GM18505 (cell line): Measurements from ENCODE around the gene HSPA1A.

Experiments
- ATAC-seq: cut with Tn5 transposase; IDR thresholded peaks from one replicate; pipeline ENCODE4 v1.9.1; 2021; ENCODE audit not compliant: unreplicated experiment
- POLR2A ChIP-seq: IDR thresholded peaks from 4 replicates; pipeline ENCODE4 v1.6.1; 2011; ENCODE audit warnings: borderline replicate concordance; ENCODE audit not compliant: insufficient read depth, insufficient read length; ENCODE audit errors: extremely low read depth

HSPA1A gene

GRCh38 chr6:31815025-31815838, at the start of gene HSPA1A, which contains the start of gene HSPA1L:
HSPA1A (plus strand) TSS chr6:31815543; CDS start chr6:31815757, 214 bp downstream.
HSPA1L (minus strand) TSS chr6:31815283; CDS start chr6:31811972, 3,311 bp downstream.
- TF ChIP-seq POLR2A: peak; percentile 91
- ATAC-seq: no peak

- TF ChIP-seq POLR2A: no peak
- ATAC-seq: no peak
Measured at GRCh38 chr6:31765559-31765909, 49.8 kb upstream of the HSPA1A start.

- TF ChIP-seq POLR2A: no peak
- no peak for ATAC-seq
Measured at GRCh38 chr6:31765910-31766794, 49.2 kb upstream of the HSPA1A start.

- no peak for TF ChIP-seq POLR2A
- ATAC-seq: no peak
Measured at GRCh38 chr6:31767096-31767645, 48.2 kb upstream of the HSPA1A start.

- no peak for TF ChIP-seq POLR2A
- ATAC-seq: no peak
Measured at GRCh38 chr6:31768363-31769257, 46.7 kb upstream of the HSPA1A start.

GRCh38 chr6:31769684-31770371, 45.5 kb upstream of the HSPA1A start:
- no peak for ATAC-seq
- no peak for TF ChIP-seq POLR2A

GRCh38 chr6:31770860-31771259, 44.5 kb upstream of the HSPA1A start:
- ATAC-seq: no peak
- no peak for TF ChIP-seq POLR2A

- ATAC-seq: no peak
- no peak for TF ChIP-seq POLR2A
Measured at GRCh38 chr6:31771992-31772358, 43.4 kb upstream of the HSPA1A start.

GRCh38 chr6:31775184-31775583, 40.2 kb upstream of the HSPA1A start:
- ATAC-seq: no peak
- TF ChIP-seq POLR2A: no peak

GRCh38 chr6:31775633-31776484, 39.5 kb upstream of the HSPA1A start:
- no peak for ATAC-seq
- no peak for TF ChIP-seq POLR2A

- ATAC-seq: no peak
Measured at GRCh38 chr6:31776485-31776988, 38.8 kb upstream of the HSPA1A start.

More at GRCh38 chr6:31776485-31776988, 38.8 kb upstream of the HSPA1A start:
- no peak for TF ChIP-seq POLR2A
